Epithelial cell of proximal tubule (primary cell): ENCODE measurements around the gene TRIM6. TPM values are rescaled to one million over a fixed set of nuclear protein-coding genes. Genes with fewer than 3 reads are reported as not detected.
"Not testable (repeated sequence)": the region's sequence is repeated elsewhere in the genome, so short reads cannot be mapped to it uniquely, and the experiment has no call there.

Experiments
- DNase-seq: peaks from one replicate; pipeline ENCODE4 v3.0.0-alpha.2; 2011; ENCODE audit warnings: low read depth
- H3K4me3 ChIP-seq: 2 replicates; pipeline ENCODE4 v1.5.1; 2011; ENCODE audit warnings: low read depth, mild to moderate bottlenecking, low read length
- total RNA-seq: library from RNA; depleted of rRNA; stranded (reverse); fragments of >200 nt; gene quantifications from 2 replicates; pipeline ENCODE4 v1.2.3, GENCODE V29; 2015
- TF ChIP-seq, protein P1 (sequence below): conservative IDR thresholded peaks from 2 replicates; pipeline ENCODE4 v1.5.1; 2012; ENCODE audit warnings: low read depth, mild to moderate bottlenecking, low read length

TRIM6 gene
- total RNA-seq, 1 donor from 2014 or later: 1.4 TPM

DNA sequence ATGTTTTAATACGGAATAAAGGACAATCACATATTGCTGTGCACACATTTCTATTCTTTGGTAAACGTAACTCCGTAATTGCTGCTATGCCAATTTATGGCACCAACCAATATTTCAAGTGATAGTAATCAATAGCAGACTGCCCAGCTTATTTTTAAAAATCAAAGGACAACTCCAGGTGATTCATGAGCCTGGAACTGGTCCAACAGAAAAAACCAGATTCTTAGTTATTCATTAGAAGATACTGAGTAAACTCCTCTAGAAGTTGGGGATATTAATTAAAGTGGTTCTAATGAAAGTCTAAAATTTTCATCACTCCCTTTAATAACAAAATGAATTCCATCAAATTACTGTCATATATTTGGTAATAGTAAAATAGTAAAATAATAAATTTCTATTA, 38.7 kb upstream of the TRIM6 start:
- no peak for DNase-seq
- TF ChIP-seq, protein P1, sequence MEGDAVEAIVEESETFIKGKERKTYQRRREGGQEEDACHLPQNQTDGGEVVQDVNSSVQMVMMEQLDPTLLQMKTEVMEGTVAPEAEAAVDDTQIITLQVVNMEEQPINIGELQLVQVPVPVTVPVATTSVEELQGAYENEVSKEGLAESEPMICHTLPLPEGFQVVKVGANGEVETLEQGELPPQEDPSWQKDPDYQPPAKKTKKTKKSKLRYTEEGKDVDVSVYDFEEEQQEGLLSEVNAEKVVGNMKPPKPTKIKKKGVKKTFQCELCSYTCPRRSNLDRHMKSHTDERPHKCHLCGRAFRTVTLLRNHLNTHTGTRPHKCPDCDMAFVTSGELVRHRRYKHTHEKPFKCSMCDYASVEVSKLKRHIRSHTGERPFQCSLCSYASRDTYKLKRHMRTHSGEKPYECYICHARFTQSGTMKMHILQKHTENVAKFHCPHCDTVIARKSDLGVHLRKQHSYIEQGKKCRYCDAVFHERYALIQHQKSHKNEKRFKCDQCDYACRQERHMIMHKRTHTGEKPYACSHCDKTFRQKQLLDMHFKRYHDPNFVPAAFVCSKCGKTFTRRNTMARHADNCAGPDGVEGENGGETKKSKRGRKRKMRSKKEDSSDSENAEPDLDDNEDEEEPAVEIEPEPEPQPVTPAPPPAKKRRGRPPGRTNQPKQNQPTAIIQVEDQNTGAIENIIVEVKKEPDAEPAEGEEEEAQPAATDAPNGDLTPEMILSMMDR: no peak
- H3K4me3 ChIP-seq: no peak overlapping the region

DNA sequence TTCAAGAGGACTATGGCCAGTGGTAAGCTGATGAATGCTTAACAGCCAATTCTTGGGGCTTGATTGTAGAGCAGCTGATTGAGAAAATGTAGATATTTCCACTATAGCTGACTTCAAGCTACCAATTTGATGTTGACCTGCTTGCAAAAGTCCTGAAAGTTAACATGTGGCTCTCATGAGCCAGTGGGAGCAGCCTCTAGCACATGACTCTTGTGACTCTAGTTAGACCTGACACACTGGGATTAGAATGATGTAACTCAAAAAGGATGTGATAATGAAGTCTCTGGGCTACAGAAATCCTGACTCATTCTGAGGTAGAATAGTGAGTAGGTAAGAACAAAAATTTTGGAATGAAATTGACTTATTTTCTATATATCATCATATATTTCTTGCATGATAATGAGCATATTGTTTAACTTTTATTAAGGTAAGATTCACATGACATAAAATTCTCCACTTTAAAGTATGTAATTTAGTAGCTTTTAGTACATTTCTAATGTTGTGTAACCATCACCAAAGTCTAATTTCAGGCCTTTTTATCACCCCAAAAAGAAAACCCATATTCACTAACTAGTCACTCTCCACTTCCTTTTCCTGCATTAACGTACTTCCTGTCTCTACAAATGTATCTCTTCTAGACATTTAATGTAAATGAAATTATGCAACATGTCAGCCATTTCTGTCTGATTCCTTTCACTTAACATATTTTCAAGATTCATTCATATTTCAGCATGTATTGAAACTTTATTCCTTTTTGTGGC, 32.0 kb upstream of the TRIM6 start:
- peak; percentile 60 for DNase-seq
- H3K4me3 ChIP-seq: no peak overlapping the region
- TF ChIP-seq, protein P1: no peak

DNA sequence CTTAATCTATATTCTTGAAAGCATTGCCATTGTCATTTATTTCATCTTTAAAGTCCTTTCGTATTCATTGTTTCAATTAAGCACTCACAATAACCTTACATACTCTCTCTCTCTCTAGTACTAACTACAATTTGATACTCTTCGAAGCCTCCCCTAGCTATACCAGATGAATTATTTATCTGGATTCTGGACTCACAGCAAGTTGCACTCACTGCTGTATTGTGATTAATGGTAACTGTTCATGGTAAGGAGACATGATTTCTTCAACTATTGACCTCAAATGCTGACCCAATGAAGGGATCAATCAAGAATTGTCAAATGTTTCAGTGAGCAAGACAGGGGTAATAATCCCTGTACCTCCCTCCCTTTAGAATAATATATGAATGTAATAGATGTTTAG, 21.8 kb upstream of the TRIM6 start:
- TF ChIP-seq, protein P1: no peak
- DNase-seq: no peak
- no peak overlapping the region for H3K4me3 ChIP-seq

DNA sequence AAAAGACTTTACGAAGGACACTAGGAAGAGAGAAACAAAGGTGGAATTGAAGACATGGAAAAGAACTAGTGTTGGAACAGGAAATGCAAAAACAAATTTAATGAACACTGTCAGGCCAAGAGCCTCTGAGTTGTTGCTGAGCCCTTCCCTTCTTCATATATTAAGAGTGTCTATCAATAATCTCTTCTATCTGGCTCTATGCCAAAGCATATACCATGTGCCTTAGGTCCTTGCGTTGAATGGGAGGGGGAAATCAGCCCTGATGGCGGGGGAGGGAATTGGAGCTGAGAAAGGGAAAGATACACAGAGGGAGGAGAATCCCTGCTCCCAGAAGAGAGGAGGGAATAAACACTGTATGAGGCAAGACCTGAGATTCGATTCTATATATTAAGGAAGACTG, 21.3 kb upstream of the TRIM6 start:
- no peak for DNase-seq
- H3K4me3 ChIP-seq: no peak overlapping the region
- TF ChIP-seq, protein P1: no peak

DNA sequence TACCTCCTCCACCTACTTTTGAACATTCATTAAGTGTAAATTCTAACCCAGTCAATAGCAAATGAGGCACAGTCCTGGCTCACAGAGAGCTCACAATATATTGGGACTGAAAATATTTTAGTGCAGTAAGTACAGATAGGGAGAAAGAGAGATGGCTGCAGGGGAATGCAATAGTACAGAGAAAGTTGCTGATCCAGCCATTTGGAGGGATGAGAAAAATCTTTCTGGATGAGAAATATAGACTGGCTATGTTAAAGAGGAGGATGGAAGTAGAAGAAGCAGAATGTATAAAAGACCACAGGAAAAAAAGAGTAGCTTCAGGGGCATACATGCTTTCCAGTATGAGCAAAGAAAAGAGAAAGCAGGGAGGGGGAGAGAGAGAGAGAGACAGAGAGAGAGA, 19.3 kb upstream of the TRIM6 start:
- no peak overlapping the region for H3K4me3 ChIP-seq
- TF ChIP-seq, protein P1: no peak
- no peak for DNase-seq

DNA sequence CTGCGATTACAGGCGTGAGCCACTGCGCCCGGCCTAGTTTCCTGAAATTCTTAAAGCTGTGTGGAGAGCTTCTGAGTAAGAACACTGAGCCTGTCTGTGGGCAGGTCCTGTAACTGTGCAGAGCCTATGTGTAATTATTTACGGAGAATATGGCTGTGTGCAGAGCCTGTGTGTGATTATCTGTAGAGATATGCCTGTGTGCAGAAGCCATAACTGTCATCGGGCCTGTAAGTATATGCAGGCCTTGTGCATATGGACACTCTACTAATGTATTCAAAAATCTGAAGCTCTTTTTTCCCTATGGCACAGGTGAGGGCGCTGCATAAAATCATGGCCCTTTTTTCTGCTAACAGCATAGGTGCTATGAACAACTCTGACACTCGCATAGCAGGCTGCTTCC, 15.9 kb upstream of the TRIM6 start, which contains the start of gene OR52B6:
Gene OR52B6, plus strand, starts transcription at position 301 of the 400 bp plus-strand sequence. Its CDS starts 0 bp downstream, at position 301.
- TF ChIP-seq, protein P1: no peak
- no peak within 1 kb of the TSS for H3K4me3 ChIP-seq
- DNase-seq: no peak

DNA sequence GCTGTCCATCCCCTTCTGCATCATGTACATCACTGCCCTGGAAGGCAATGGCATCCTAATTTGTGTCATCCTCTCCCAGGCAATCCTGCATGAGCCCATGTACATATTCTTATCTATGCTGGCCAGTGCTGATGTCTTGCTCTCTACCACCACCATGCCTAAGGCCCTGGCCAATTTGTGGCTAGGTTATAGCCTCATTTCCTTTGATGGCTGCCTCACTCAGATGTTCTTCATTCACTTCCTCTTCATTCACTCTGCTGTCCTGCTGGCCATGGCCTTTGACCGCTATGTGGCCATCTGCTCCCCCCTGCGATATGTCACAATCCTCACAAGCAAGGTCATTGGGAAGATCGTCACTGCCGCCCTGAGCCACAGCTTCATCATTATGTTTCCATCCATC, 15.4 kb upstream of the TRIM6 start:
- DNase-seq: no peak
- TF ChIP-seq, protein P1: no peak
- no peak overlapping the region for H3K4me3 ChIP-seq

DNA sequence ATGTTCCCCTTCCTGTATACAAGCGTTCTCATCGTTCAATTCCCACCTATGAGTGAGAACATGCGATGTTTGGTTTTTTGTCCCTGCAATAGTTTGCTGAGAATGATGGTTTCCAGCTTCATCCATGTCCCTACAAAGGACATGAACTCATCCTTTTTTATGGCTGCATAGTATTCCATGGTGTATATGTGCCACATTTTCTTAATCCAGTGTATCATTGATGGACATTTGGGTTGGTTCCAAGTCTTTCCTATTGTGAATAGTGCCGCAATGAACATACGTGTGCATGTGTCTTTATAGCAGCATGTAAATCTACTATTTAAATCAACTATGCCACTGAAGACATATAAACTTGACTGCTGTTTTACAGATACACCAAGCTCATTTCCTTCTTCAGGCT, 12.0 kb upstream of the TRIM6 start:
- not testable (repeated sequence) for DNase-seq, H3K4me3 ChIP-seq

DNA sequence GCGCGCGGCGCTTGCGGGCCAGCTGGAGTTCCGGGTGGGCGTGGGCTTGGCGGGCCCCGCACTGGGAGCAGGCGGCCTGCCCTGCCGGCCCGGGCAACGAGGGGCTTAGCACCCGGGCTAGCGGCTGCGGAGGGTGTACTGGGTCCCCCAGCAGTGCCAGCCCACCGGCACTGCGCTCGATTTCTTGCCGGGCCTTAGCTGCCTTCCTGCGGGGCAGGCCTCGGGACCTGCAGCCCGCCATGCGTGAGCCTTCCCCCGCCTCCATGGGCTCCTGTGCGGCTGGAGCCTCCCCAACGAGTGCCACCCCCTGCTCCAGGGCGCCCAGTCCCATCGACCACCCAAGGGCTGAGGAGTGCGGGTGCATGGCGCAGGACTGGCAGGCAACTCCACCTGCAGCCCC, 6.5 kb upstream of the TRIM6 start:
- DNase-seq, H3K4me3 ChIP-seq: not testable (repeated sequence)
